Parathyroid adenoma (tissue), 2 donors: ENCODE measurements around the gene BICRAL.

Source experiments
- H2AFZ ChIP-seq: fragments of 300-600 bp; sonication (generic); one replicate; pipeline ENCODE4 v1.7.0; 2017; ENCODE audit warnings: antibody characterized with exemption, mild to moderate bottlenecking
- H3K27ac ChIP-seq: fragments of 300-600 bp; sonication (generic); one replicate; pipeline ENCODE4 v1.7.0; 2017
- H3K27me3 ChIP-seq: fragments of 300-600 bp; sonication (generic); one replicate; pipeline ENCODE4 v1.7.0; 2017; ENCODE audit warnings: low read length; ENCODE audit not compliant: control insufficient read depth, insufficient read depth
- H3K36me3 ChIP-seq: fragments of 300-600 bp; sonication (generic); one replicate; pipeline ENCODE4 v1.7.0; 2017; ENCODE audit warnings: low read length; ENCODE audit not compliant: control insufficient read depth, insufficient read depth
- H3K4me1 ChIP-seq: fragments of 300-600 bp; sonication (generic); one replicate; pipeline ENCODE4 v1.7.0; 2017; ENCODE audit warnings: control low read depth
- H3K4me2 ChIP-seq: fragments of 300-600 bp; sonication (generic); one replicate; pipeline ENCODE4 v1.7.0; 2017; ENCODE audit warnings: low read length
- H3K4me3 ChIP-seq: fragments of 300-600 bp; sonication (generic); one replicate; pipeline ENCODE4 v1.7.0; 2017; ENCODE audit warnings: low read depth, low read length
- H3K79me2 ChIP-seq: fragments of 300-600 bp; sonication (generic); one replicate; pipeline ENCODE4 v1.7.0; 2017; ENCODE audit warnings: control low read depth
- H3K9ac ChIP-seq: fragments of 300-600 bp; sonication (generic); one replicate; pipeline ENCODE4 v1.7.0; 2017; ENCODE audit warnings: mild to moderate bottlenecking
- H3K9me3 ChIP-seq: fragments of 300-600 bp; sonication (generic); one replicate; pipeline ENCODE4 v1.7.0; 2017; ENCODE audit warnings: low read length; ENCODE audit not compliant: control insufficient read depth
- TF ChIP-seq, protein P1 (sequence below): fragments of 300-600 bp; sonication (generic); IDR thresholded peaks from one replicate; pipeline ENCODE4 v1.7.0; 2017; ENCODE audit warnings: antibody characterized with exemption, mild to moderate bottlenecking
- donor health status: primary hyperparathyroidism.

Gene BICRAL

GRCh38 chr6:42764911-42765648 is 16.8 kb upstream of the BICRAL start:
- peaks cover 9% of the 10 kb centered on the region for H3K4me1 ChIP-seq
- no peak overlapping the region for H2AFZ ChIP-seq
- H3K4me3 ChIP-seq: no peak overlapping the region
- H3K27me3 ChIP-seq: no peaks in the 10 kb centered on the region
- no peak overlapping the region for H3K27ac ChIP-seq
- peaks cover 5% of the 10 kb centered on the region for H3K79me2 ChIP-seq
- no peak overlapping the region for H3K9ac ChIP-seq
- H3K4me2 ChIP-seq: no peak overlapping the region
- H3K9me3 ChIP-seq: no peaks in the 10 kb centered on the region
- H3K36me3 ChIP-seq: no peaks in the 10 kb centered on the region
- TF ChIP-seq, protein P1, sequence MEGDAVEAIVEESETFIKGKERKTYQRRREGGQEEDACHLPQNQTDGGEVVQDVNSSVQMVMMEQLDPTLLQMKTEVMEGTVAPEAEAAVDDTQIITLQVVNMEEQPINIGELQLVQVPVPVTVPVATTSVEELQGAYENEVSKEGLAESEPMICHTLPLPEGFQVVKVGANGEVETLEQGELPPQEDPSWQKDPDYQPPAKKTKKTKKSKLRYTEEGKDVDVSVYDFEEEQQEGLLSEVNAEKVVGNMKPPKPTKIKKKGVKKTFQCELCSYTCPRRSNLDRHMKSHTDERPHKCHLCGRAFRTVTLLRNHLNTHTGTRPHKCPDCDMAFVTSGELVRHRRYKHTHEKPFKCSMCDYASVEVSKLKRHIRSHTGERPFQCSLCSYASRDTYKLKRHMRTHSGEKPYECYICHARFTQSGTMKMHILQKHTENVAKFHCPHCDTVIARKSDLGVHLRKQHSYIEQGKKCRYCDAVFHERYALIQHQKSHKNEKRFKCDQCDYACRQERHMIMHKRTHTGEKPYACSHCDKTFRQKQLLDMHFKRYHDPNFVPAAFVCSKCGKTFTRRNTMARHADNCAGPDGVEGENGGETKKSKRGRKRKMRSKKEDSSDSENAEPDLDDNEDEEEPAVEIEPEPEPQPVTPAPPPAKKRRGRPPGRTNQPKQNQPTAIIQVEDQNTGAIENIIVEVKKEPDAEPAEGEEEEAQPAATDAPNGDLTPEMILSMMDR: no peak

DNA sequence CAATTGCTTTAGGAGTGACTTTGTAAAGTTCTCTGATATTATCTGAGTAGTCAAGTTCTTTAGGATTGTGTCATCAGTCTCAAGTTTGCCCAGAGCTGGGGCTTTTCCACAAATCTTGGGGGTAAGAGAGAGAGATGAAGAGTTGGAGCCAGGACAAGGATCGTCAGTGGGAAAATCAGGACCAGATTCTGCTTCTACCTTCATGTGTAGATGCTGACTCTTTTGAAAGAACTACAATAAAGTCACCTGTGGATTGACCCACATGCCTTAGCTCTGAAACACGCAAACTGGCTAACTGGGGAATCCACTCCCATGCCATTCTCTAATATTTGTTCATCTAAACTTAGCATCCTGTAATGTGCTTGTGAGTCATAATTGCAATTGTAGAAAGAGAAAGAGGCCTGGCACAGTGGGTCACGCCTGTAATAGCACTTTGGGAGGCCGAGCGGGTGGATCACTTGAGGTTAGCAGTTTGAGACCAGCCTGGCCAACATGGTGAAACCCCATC is 15.6 kb upstream of the BICRAL start:
- peaks cover 14% of the 10 kb centered on the region for H3K4me1 ChIP-seq
- H3K9me3 ChIP-seq: no peaks in the 10 kb centered on the region
- H3K36me3 ChIP-seq: no peaks in the 10 kb centered on the region
- no peak overlapping the region for H2AFZ ChIP-seq
- TF ChIP-seq, protein P1: no peak
- no peak overlapping the region for H3K27ac ChIP-seq
- H3K4me3 ChIP-seq: no peak overlapping the region
- H3K9ac ChIP-seq: no peak overlapping the region
- no peak overlapping the region for H3K4me2 ChIP-seq
- no peaks in the 10 kb centered on the region for H3K27me3 ChIP-seq
- H3K79me2 ChIP-seq: peaks cover 9% of the 10 kb centered on the region

DNA sequence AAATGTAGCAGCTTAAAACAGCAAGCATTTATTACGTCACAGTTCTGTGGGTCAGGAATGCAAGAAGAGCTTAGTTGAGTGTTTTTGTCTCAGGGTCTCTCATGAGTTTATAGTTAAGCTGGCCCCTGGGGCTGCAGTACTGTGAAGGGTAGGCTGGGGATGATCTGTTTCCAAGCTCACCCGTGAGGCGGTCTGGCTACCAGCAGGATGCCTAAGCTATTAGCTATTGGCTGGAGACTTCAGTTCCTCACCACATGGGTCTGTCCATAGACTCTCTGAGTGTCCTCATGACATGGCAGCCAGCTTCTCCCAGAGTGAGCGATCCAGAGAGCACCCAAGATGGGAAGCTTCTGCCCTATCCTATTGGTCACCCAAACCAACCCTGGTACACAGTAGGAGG is 12.8 kb upstream of the BICRAL start:
- H3K9ac ChIP-seq: no peak overlapping the region
- no peak overlapping the region for H3K4me2 ChIP-seq
- H2AFZ ChIP-seq: no peak overlapping the region
- H3K4me1 ChIP-seq: peaks cover 6% of the 10 kb centered on the region
- no peak overlapping the region for H3K27ac ChIP-seq
- H3K79me2 ChIP-seq: peaks cover 8% of the 10 kb centered on the region
- no peaks in the 10 kb centered on the region for H3K36me3 ChIP-seq
- TF ChIP-seq, protein P1: no peak
- H3K4me3 ChIP-seq: no peak overlapping the region
- no peaks in the 10 kb centered on the region for H3K27me3 ChIP-seq
- no peaks in the 10 kb centered on the region for H3K9me3 ChIP-seq

GRCh38 chr6:42769836-42770235 is 12.0 kb upstream of the BICRAL start:
- Histone ChIP-seq H3K36me3 (no peaks in the 10 kb centered on the region), H3K27me3 (no peaks in the 10 kb centered on the region), H2AFZ (no peak overlapping the region), H3K79me2 (peaks cover 8% of the 10 kb centered on the region), H3K4me3 (no peak overlapping the region), H3K4me1 (peaks cover 6% of the 10 kb centered on the region), H3K27ac (no peak overlapping the region), H3K9me3 (no peaks in the 10 kb centered on the region), H3K4me2 (no peak overlapping the region), H3K9ac (no peak overlapping the region)
- TF ChIP-seq, protein P1: no peak

GRCh38 chr6:42771741-42772100 is 10.1 kb upstream of the BICRAL start:
- H3K36me3 ChIP-seq: no peaks in the 10 kb centered on the region
- H2AFZ ChIP-seq: peak overlapping the region; percentile 25
- no peak overlapping the region for H3K4me3 ChIP-seq
- H3K9ac ChIP-seq: no peak overlapping the region
- peaks cover 5% of the 10 kb centered on the region for H3K79me2 ChIP-seq
- H3K27ac ChIP-seq: peak overlapping the region; percentile 21
- peaks cover 6% of the 10 kb centered on the region for H3K4me1 ChIP-seq
- H3K27me3 ChIP-seq: no peaks in the 10 kb centered on the region
- TF ChIP-seq, protein P1: no peak
- no peaks in the 10 kb centered on the region for H3K9me3 ChIP-seq
- H3K4me2 ChIP-seq: peak overlapping the region; percentile 17
